ENCODE results near the gene AATK. TPM values are rescaled to one million over a fixed set of nuclear protein-coding genes. Genes with fewer than 3 reads are reported as not detected.

Gene AATK
- total and polyA plus RNA-seq, 11 donors, result 1.3 to 12.0 (median 9.3) TPM

- no peak overlapping the region for H3K4me3 ChIP-seq
- H3K9me3 ChIP-seq, result no peaks in the 10 kb centered on the region
- peaks cover 0 to 15% (median 0%) of the 10 kb centered on the region in 9 donors for H3K27me3 ChIP-seq
- no peak for DNase-seq
- WGBS, 4 donors, result 83 to 88% (median 85%) methylated on average over 18 to 19 of the region's 19 CpGs
- peaks cover 0 to 16% (median 0%) of the 10 kb centered on the region in 9 donors for H3K36me3 ChIP-seq
- intact Hi-C loops (cut with DNase I), result no loop called here
- TF ChIP-seq POLR2A (IDR thresholded peaks at IDR 0.05), result no peak
- TF ChIP-seq, protein P1, sequence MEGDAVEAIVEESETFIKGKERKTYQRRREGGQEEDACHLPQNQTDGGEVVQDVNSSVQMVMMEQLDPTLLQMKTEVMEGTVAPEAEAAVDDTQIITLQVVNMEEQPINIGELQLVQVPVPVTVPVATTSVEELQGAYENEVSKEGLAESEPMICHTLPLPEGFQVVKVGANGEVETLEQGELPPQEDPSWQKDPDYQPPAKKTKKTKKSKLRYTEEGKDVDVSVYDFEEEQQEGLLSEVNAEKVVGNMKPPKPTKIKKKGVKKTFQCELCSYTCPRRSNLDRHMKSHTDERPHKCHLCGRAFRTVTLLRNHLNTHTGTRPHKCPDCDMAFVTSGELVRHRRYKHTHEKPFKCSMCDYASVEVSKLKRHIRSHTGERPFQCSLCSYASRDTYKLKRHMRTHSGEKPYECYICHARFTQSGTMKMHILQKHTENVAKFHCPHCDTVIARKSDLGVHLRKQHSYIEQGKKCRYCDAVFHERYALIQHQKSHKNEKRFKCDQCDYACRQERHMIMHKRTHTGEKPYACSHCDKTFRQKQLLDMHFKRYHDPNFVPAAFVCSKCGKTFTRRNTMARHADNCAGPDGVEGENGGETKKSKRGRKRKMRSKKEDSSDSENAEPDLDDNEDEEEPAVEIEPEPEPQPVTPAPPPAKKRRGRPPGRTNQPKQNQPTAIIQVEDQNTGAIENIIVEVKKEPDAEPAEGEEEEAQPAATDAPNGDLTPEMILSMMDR (IDR thresholded peaks at IDR 0.05), result no peak
- peaks cover 0 to 10% (median 3%) of the 10 kb centered on the region in 12 donors for H3K4me1 ChIP-seq
- H3K27ac ChIP-seq, result no peak overlapping the region
- ATAC-seq, result no peak
These were observed 51.5 kb downstream of the AATK start for GRCh38 chr17:81114351-81115093.

DNA sequence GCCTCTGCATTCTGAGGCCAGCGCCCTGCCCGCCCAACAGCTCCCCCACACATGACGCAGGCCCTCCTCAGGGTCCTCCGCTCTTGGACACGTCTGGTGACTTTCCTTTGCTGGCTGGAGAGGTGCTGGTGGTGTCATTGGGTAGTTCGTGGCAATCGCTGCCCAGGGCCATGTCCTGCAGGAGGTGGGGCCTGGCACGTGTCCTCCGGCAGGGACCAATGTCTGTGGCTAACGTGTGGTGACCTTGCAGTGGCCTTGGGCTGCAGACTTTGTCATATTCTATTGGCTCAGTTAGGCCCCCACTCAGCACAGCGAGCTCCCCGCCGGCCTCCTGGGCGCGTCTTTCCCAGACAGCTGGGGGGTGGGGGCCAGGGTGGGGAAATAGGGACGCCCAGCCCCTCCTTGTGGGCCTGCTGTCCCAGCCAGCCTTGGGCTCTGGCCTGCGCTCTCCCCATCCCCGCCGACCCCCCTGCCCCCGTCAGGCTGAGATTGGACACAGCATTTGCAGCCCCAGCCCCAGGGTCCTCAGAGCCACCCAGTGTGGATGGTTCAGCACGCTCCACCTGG, 52.8 kb downstream of the AATK start:
- H3K4me1 ChIP-seq, result peaks cover 0 to 4% (median 0%) of the 10 kb centered on the region in 12 donors
- TF ChIP-seq POLR2A (IDR thresholded peaks at IDR 0.05), result no peak
- TF ChIP-seq, protein P1 (IDR thresholded peaks at IDR 0.05), result no peak
- H3K4me3 ChIP-seq, result no peak overlapping the region
- intact Hi-C loops (cut with DNase I), result no loop called here
- no peaks in the 10 kb centered on the region for H3K9me3 ChIP-seq
- ATAC-seq, result no peak
- no peak overlapping the region for H3K27ac ChIP-seq
- DNase-seq, result no peak
- peaks cover 0 to 20% (median 0%) of the 10 kb centered on the region in 9 donors for H3K36me3 ChIP-seq
- WGBS, 4 donors, result 83 to 91% (median 89%) methylated on average over 13 to 21 of the region's 21 CpGs
- H3K27me3 ChIP-seq, result peaks cover 0 to 2% (median 0%) of the 10 kb centered on the region in 9 donors

DNA sequence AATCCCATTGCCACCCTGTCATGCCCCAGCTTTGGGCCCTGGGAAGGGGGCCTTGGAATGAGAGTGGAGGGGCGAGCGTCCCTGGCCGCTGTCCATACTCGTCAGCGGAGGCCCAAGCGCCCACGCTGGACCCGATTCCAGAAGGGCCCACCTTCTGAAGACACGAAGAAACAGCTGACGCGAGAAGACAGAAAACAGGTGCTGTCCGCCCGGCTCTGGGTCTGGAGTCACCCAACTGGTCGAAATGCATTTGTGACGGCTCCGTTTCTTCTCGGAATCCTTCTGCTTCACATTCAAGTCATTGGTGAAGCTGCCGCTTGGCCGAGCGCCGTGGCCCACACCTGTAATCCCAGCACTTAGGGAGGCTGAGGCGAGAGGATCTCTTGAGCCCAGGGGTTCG, 53.6 kb downstream of the AATK start:
- Histone ChIP-seq H3K4me3 (no peak overlapping the region), H3K27ac (no peak overlapping the region), H3K9me3 (no peaks in the 10 kb centered on the region), H3K27me3 (no peaks in the 10 kb centered on the region), H3K4me1 (peaks cover 0 to 4% (median 0%) of the 10 kb centered on the region in 12 donors), H3K36me3 (peaks cover 0 to 24% (median 0%) of the 10 kb centered on the region in 9 donors)
- ATAC-seq (no peak), DNase-seq (no peak)
- TF ChIP-seq, protein P1 (IDR thresholded peaks at IDR 0.05), result no peak
- no peak for TF ChIP-seq POLR2A (IDR thresholded peaks at IDR 0.05)
- WGBS, 4 donors, result 90 to 94% (median 92%) methylated on average over 21 to 23 of the region's 23 CpGs
- intact Hi-C loops (cut with DNase I), result no loop called here

DNA sequence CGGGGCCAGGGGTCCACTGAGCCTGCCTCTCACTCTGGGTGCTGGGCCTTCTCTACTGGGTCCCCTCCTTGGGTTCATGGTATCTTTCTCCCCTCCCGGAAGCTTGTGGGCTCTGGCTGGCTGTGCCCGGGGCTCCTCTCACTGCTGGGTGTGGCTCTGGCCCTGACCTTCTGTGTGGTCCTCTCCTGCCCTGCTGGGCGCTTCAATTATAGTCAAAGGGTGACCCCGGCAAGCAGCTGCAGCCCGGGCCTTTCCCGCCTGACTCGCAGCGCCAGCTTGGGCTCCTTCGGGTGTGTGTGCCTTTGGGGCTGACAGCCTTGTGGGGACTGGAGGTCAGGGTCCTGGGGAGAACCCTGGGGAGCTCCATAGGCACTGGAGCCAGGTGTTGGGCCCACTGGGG, 55.0 kb downstream of the AATK start:
- peaks cover 0 to 4% (median 0%) of the 10 kb centered on the region in 12 donors for H3K4me1 ChIP-seq
- DNase-seq (no peak), ATAC-seq (no peak)
- intact Hi-C loops (cut with DNase I), result no loop called here
- no peak overlapping the region for H3K4me3 ChIP-seq
- no peak overlapping the region for H3K27ac ChIP-seq
- no peaks in the 10 kb centered on the region for H3K27me3 ChIP-seq
- H3K36me3 ChIP-seq, result peaks cover 0 to 33% (median 0%) of the 10 kb centered on the region in 9 donors
- no peak for TF ChIP-seq POLR2A (IDR thresholded peaks at IDR 0.05)
- H3K9me3 ChIP-seq, result no peaks in the 10 kb centered on the region
- WGBS, 4 donors, result 82 to 96% (median 85%) methylated on average over 6 to 10 of the region's 10 CpGs
